Activated gamma-delta T cell treated with Interleukin-2 at 50 U/mL for 16 hours (primary cell): ENCODE measurements around the gene CES2.

Experiments
- DNase-seq: peaks from one replicate; pipeline ENCODE4 v3.0.0-alpha.2; 2020

Gene CES2

GRCh38 chr16:66903544-66904427 is 31.5 kb upstream of the CES2 start:
- no peak for DNase-seq

DNA sequence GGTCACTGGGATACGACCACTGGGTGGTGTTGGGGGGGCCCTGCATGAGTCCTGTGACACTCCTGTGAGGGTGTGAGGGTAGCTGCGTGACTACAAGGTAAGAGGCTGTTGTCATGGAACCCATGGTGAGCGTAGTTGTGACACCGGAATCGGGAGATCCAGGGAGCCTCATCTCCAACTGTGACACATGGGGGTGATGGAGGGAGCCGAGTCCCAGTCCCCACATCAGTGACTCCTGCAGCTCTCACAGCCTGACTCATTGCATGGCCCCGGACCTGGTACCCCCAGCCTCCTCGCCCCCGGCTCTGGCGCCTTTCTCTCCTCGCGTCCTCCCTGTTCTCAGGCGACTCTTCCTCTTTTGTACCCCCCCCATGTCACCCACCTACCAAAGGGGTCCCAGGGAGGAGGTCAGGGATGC is 30.9 kb upstream of the CES2 start:
- DNase-seq = no peak

GRCh38 chr16:66904846-66905632 is 30.3 kb upstream of the CES2 start:
- no peak for DNase-seq

- no peak for DNase-seq
Observed at GRCh38 chr16:66905633-66906539, 29.4 kb upstream of the CES2 start.

GRCh38 chr16:66906916-66907836 is 28.1 kb upstream of the CES2 start:
- no peak for DNase-seq

- no peak for DNase-seq
Observed at GRCh38 chr16:66908116-66908515, 27.2 kb upstream of the CES2 start.

DNA sequence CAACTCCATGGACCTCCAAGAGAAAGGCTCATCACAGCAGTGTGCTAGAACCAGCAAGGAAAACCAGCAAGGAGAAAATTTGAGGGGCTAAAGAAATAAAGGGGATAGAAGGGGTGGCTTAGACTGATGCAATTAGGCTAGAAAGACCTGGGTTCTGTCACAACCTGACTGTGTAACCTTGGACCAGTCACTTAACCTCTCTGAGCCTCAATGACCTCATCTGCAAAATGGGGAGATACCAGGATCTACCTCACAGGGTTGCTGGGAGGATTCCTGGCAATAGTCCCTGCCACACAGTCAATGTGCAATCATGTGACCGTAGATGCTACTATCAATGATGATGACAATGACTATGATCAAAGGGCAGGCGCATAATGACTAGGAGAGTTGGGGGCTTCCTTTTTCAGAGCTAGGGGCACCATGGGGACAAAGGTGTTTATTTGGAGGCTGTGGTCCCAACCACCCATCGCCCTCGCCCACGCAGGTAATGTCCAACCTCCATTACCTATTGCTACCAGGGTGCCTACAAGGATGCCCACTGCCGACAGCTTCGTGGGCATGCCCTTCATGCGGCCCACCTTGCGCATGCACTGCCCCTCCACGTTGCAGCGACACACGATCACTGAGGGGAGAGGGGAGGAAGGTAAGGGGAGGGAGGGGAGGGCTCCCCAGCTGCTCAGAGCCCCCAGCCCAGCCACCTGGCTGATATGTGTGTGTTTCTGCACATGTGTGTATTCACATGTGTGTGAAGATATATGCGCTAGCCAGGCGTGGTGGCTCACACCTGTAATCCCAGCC is 26.4 kb upstream of the CES2 start:
- DNase-seq = no peak

GRCh38 chr16:66910175-66910940 is 25.0 kb upstream of the CES2 start:
- no peak for DNase-seq

DNA sequence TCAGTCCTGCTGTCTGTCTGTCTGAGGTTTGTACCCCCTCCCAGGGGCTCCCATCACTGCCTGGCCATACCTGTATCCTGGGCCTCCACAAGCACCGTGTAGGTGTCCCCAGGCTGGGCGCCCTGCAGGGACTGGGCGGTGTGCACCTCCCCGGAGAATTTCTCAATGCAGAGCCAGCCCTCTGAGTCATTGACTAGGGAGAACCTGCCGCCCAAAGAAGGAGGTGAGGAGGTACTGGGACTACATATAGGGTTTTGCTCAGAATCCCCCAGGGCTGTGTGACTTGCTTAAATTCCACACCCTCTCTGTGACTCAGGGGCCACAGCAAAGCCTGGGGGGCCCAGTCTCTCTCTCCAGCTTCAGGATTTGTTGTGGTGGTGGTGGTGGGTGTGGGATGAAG is 24.2 kb upstream of the CES2 start:
- DNase-seq = no peak

DNA sequence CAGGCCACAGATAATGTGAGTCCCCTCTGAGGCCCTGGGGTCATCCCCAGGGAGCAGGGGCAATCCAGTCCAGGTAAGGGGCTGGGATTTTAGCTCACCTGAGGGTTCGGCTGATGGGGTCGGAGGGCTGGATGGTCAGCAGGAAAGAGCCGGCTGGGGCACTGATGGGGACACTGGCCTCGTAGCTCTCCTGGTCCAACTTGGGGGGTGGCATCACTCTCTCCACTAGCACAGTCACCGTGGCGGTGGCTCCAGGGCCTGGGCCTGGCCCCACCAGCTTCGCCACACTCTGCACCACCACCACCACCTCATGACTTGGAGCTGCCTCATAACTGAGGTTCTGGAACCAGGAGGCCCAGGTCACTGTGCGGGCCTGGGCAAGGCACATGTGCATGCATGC is 23.5 kb upstream of the CES2 start:
- no peak for DNase-seq

GRCh38 chr16:66913081-66913480 is 22.2 kb upstream of the CES2 start:
- DNase-seq = no peak

GRCh38 chr16:66913711-66914110 is 21.6 kb upstream of the CES2 start:
- no peak for DNase-seq

DNA sequence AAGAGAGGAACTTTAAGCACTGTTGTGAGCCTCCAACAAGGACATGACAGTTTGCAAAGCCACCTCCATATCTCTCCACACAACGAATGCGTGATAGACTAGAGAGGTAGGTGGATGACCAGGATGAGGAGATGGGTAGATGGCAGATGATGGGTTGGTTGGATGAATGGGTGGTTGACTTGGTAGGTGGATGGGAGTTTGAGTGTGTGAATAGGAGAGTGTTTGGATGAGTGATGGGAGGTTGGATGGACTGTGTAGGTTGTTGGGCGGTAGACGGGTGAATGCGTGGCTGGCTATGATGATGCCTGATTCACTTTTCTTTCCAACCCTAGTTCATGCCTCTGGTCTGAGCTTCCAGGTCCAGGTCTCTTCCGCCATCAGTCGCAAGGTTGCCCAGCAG is 20.8 kb upstream of the CES2 start:
- DNase-seq = no peak

DNA sequence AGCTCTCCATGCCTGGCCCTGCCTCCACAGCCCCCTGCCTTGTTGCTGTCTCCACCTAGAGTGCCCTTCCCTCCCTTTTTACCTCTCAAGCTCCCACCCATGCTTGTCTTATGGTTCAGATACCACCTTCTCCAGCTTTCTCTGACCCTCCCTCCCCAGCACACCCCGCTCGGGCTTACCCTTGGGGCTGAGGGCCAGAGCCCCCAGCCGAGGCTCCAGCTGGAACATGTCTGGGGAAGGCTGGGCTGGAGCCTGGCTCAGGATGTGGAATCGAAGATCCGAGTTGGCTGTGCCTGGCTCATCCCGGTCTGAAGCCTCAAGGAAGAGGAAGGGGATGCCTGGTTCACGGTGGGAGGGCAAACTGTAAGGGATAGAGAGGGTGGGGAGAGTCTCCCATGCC is 20.3 kb upstream of the CES2 start:
- DNase-seq = no peak

DNA sequence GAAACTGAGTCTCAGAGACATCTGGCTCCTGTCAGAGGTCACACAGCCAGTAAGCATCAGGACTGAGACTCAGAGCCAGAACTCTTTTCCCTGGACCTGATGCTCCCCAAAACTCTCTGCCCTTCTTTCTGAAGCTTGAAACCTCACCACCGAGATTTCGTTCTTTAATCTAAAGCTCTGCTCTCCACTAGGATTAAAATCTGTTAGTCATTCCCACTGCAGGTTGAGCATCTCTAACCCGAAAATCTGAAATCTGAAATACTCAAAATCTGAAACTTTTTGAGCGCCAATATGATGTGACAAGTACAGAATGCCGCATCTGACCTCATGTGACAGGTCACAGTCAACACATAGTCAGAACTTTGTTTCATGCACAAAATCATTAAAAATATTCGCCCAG is 18.8 kb upstream of the CES2 start:
- DNase-seq = no peak

DNA sequence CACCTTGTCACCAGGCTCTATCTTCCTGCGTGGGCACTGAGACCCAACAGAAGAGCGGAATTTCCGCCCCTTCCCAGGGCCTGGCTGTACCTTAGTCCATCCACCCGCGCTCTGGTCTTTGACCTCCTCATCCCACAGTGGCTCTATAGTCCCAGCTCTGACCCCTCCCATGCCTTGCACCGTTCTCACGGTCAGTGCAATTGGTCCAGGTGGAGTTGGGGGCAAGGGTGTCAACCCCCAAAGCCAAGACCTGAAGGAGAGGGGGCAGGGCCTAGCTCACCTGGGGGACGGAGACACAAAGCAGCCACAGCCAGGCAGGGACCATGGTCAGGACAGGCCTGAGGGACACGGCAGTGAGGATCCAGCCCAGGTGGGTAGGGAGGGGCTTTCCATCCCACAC is 17.6 kb upstream of the CES2 start:
- no peak for DNase-seq

GRCh38 chr16:66918355-66918754 is 17.0 kb upstream of the CES2 start:
- no peak for DNase-seq

DNA sequence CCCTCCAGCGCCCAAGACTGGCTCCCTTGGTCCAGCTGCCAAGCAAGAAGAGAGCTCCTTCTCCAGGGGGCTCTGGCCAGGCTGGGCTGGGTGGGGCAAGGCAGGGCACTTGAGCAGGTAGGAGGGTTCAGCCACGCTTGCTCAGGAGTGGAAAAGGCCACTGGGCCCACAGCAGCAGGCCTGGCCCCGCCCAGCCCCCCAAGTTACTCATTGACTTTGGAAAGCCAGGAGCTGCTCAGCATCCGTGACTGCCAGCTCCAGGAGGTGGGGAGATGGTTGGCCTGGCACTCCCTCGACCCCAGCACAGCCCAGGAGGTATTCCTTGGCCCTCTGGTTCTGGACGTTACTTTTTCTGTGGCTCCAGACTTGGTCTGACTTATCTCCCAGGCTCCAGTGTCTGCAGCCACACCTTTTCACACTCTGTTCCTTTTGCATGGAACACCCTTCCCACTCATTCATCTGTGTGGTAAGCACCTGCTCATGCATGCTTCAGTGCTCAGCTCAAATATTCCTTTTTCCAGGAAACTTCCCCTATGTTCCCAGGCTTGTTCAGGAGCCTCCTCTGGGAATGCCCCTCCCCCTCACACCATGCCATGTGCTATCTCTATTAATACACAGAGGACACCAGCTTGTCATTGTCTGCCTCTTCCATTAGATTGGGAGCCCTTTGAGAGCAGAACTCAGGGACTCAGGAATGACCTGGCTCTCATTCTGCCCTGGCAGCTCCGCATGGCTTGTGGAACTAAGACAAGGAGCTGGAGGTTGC is 16.3 kb upstream of the CES2 start, which contains the start of gene CDH16:
Gene CDH16, minus strand, starts transcription at position 83 of the 766 bp plus-strand sequence. CDS start 820 bp downstream, outside the sequence.
- DNase-seq = no peak

- DNase-seq = no peak
Observed at GRCh38 chr16:66919569-66920298, 15.6 kb upstream of the CES2 start.
